ENCODE results near the gene UNK.
"Not testable (repeated sequence)": the region's sequence is repeated elsewhere in the genome, so short reads cannot be mapped to it uniquely, and the experiment has no call there.

UNK gene

GRCh38 chr17:75808549-75808904 lies 23.9 kb downstream of the UNK start:
- DNase-seq, result no peak

GRCh38 chr17:75808905-75809621 lies 24.5 kb downstream of the UNK start:
- DNase-seq, result peak; percentile 63

- DNase-seq, result no peak
Measured at GRCh38 chr17:75809631-75810111, 25.1 kb downstream of the UNK start.

- no peak for DNase-seq
Measured at GRCh38 chr17:75810216-75810615, 25.6 kb downstream of the UNK start.

- DNase-seq, result not testable (repeated sequence)
Measured at GRCh38 chr17:75810756-75811155, 26.1 kb downstream of the UNK start.

- DNase-seq, result no peak
Measured at GRCh38 chr17:75811174-75811573, 26.6 kb downstream of the UNK start.

- DNase-seq, result no peak
Measured at GRCh38 chr17:75812096-75813013, 27.7 kb downstream of the UNK start.

- no peak for DNase-seq
Measured at GRCh38 chr17:75813081-75814020, 28.7 kb downstream of the UNK start.

- no peak for DNase-seq
Measured at GRCh38 chr17:75814021-75814395, 29.4 kb downstream of the UNK start.

- no peak for DNase-seq
Measured at GRCh38 chr17:75814900-75815373, 30.3 kb downstream of the UNK start.

GRCh38 chr17:75815399-75815798 lies 30.8 kb downstream of the UNK start:
- no peak for DNase-seq

- no peak for DNase-seq
Measured at GRCh38 chr17:75816693-75817092, 32.1 kb downstream of the UNK start.

GRCh38 chr17:75817571-75817970 lies 33.0 kb downstream of the UNK start:
- DNase-seq, result no peak

- DNase-seq, result no peak
Measured at GRCh38 chr17:75818326-75818885, 33.8 kb downstream of the UNK start.

- no peak for DNase-seq
Measured at GRCh38 chr17:75819116-75819515, 34.5 kb downstream of the UNK start.

- no peak for DNase-seq
Measured at GRCh38 chr17:75819678-75820077, 35.1 kb downstream of the UNK start.

- no peak for DNase-seq
Measured at GRCh38 chr17:75820094-75821080, 35.8 kb downstream of the UNK start.

GRCh38 chr17:75821552-75821951 lies 36.9 kb downstream of the UNK start:
- no peak for DNase-seq

GRCh38 chr17:75822119-75822799 lies 37.7 kb downstream of the UNK start:
- DNase-seq, result no peak

- no peak for DNase-seq
Measured at GRCh38 chr17:75822800-75823166, 38.2 kb downstream of the UNK start.
